ENCODE measurements around the gene THSD7A. TPM values are rescaled to one million over a fixed set of nuclear protein-coding genes. Genes with fewer than 3 reads are reported as not detected.

The THSD7A gene
- total RNA-seq, 1 experiment from 2014 or later = 0.64 TPM

- intact Hi-C loops (cut with micrococcal nuclease; ENCODE audit: unreplicated experiment) = no loop called here
- no peaks in the 10 kb centered on the region for H3K4me1 ChIP-seq (ENCODE audit: insufficient read depth, low read length, poor library complexity, severe bottlenecking)
- ChIA-PET CTCF (no interaction called here), POLR2A (ENCODE audit: low non-redundant PET) (no interaction called here)
- no peak overlapping the region for H3K4me3 ChIP-seq (ENCODE audit: low read depth, low read length, poor library complexity, severe bottlenecking)
- no peaks in the 10 kb centered on the region for H3K27me3 ChIP-seq (replicated peaks; ENCODE audit: insufficient read depth, low read depth, low read length, poor library complexity)
- no peaks in the 10 kb centered on the region for H3K9me3 ChIP-seq (ENCODE audit: low read depth, low read length, poor library complexity, severe bottlenecking)
- H3K36me3 ChIP-seq (ENCODE audit: insufficient read depth, low read length, poor library complexity, severe bottlenecking) = no peaks in the 10 kb centered on the region
- no peak for DNase-seq (ENCODE audit: low spot score)
- no TSS peak for BruUV-seq (replicated peaks)
- TF ChIP-seq, protein P1, sequence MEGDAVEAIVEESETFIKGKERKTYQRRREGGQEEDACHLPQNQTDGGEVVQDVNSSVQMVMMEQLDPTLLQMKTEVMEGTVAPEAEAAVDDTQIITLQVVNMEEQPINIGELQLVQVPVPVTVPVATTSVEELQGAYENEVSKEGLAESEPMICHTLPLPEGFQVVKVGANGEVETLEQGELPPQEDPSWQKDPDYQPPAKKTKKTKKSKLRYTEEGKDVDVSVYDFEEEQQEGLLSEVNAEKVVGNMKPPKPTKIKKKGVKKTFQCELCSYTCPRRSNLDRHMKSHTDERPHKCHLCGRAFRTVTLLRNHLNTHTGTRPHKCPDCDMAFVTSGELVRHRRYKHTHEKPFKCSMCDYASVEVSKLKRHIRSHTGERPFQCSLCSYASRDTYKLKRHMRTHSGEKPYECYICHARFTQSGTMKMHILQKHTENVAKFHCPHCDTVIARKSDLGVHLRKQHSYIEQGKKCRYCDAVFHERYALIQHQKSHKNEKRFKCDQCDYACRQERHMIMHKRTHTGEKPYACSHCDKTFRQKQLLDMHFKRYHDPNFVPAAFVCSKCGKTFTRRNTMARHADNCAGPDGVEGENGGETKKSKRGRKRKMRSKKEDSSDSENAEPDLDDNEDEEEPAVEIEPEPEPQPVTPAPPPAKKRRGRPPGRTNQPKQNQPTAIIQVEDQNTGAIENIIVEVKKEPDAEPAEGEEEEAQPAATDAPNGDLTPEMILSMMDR (conservative IDR thresholded peaks at IDR 0.05; ENCODE audit: low read depth, low read length) = no peak
- TF ChIP-seq EZH2 (IDR thresholded peaks at IDR 0.05; ENCODE audit: borderline replicate concordance, low read depth, low read length, poor library complexity, severe bottlenecking) = no peak
- no peak overlapping the region for H3K27ac ChIP-seq (ENCODE audit: low read depth, low read length, poor library complexity, severe bottlenecking)
Measured at GRCh38 chr7:11403781-11404180, 428.2 kb downstream of the THSD7A start.

GRCh38 chr7:11394438-11394837, 437.6 kb downstream of the THSD7A start:
- CTCF ChIA-PET = no interaction called here

DNA sequence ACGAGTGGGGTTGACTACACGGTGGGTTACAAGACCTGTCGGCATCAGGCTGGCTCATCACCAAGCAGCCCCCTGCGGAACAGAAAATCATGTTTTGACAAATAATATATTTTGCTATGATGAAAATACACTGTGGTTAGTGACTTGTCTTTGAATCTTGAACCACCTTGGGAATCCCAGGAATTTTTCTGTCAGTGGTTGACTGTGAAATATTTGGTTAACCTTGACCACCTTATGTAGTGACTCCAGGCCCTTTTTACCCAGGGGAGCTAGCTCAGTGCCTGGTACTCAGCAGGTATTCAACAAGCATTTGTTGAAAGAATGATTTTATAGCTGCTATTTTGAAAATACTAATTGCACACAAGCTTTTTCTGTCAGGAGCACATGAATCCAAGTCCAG, 452.4 kb downstream of the THSD7A start:
- no peak for DNase-seq (ENCODE audit: low spot score)
- BruUV-seq (replicated peaks) = no TSS peak
- ChIA-PET CTCF (no interaction called here), POLR2A (ENCODE audit: low non-redundant PET) (no interaction called here)
- TF ChIP-seq, protein P1 (conservative IDR thresholded peaks at IDR 0.05; ENCODE audit: low read depth, low read length) = no peak
- TF ChIP-seq EZH2 (IDR thresholded peaks at IDR 0.05; ENCODE audit: borderline replicate concordance, low read depth, low read length, poor library complexity, severe bottlenecking) = no peak
- no peak overlapping the region for H3K27ac ChIP-seq (ENCODE audit: low read depth, low read length, poor library complexity, severe bottlenecking)
- no peak overlapping the region for H3K4me3 ChIP-seq (ENCODE audit: low read depth, low read length, poor library complexity, severe bottlenecking)
- H3K36me3 ChIP-seq (ENCODE audit: insufficient read depth, low read length, poor library complexity, severe bottlenecking) = no peaks in the 10 kb centered on the region
- H3K4me1 ChIP-seq (ENCODE audit: insufficient read depth, low read length, poor library complexity, severe bottlenecking) = no peaks in the 10 kb centered on the region
- no peaks in the 10 kb centered on the region for H3K27me3 ChIP-seq (replicated peaks; ENCODE audit: insufficient read depth, low read depth, low read length, poor library complexity)
- intact Hi-C loops (cut with micrococcal nuclease; ENCODE audit: unreplicated experiment) = no loop called here
- H3K9me3 ChIP-seq (ENCODE audit: low read depth, low read length, poor library complexity, severe bottlenecking) = no peaks in the 10 kb centered on the region

More at GRCh38 chr7:11394438-11394837, 437.6 kb downstream of the THSD7A start:
- no peak for TF ChIP-seq EZH2 (IDR thresholded peaks at IDR 0.05; ENCODE audit: borderline replicate concordance, low read depth, low read length, poor library complexity, severe bottlenecking)
- TF ChIP-seq, protein P1 (conservative IDR thresholded peaks at IDR 0.05; ENCODE audit: low read depth, low read length) = no peak
- intact Hi-C loops (cut with micrococcal nuclease; ENCODE audit: unreplicated experiment) = no loop called here
- no peak for DNase-seq (ENCODE audit: low spot score)
- Histone ChIP-seq H3K27ac (ENCODE audit: low read depth, low read length, poor library complexity, severe bottlenecking) (no peak overlapping the region), H3K4me3 (ENCODE audit: low read depth, low read length, poor library complexity, severe bottlenecking) (no peak overlapping the region), H3K4me1 (ENCODE audit: insufficient read depth, low read length, poor library complexity, severe bottlenecking) (no peaks in the 10 kb centered on the region), H3K27me3 (replicated peaks; ENCODE audit: insufficient read depth, low read depth, low read length, poor library complexity) (no peaks in the 10 kb centered on the region), H3K36me3 (ENCODE audit: insufficient read depth, low read length, poor library complexity, severe bottlenecking) (no peaks in the 10 kb centered on the region), H3K9me3 (ENCODE audit: low read depth, low read length, poor library complexity, severe bottlenecking) (no peaks in the 10 kb centered on the region)
- POLR2A ChIA-PET (ENCODE audit: low non-redundant PET) = no interaction called here
- no TSS peak for BruUV-seq (replicated peaks)
